SU-DHL-6 (cell line): ENCODE measurements around the gene NAT16.

Source experiments
- H2AFZ ChIP-seq: fragments of 200-600 bp; sonication (generic); 2 replicates; pipeline ENCODE4 v1.6.1; 2014; ENCODE audit warnings: low read depth, mild to moderate bottlenecking, moderate library complexity, mixed read lengths, antibody characterized with exemption, low read length; ENCODE audit not compliant: severe bottlenecking
- H3F3A ChIP-seq: fragments of 200-600 bp; shearing (Covaris generic); 2 replicates; pipeline ENCODE4 v1.6.0; 2016; ENCODE audit warnings: antibody characterized with exemption, mild to moderate bottlenecking; ENCODE audit not compliant: insufficient read depth
- H3K27ac ChIP-seq: fragments of 200-600 bp; sonication (generic); 2 replicates; pipeline ENCODE4 v1.5.1; 2016; ENCODE audit warnings: low read depth, mild to moderate bottlenecking, low read length, moderate library complexity, mixed read lengths
- H3K27me3 ChIP-seq: fragments of 200-600 bp; sonication (generic), shearing (Covaris generic); 2 replicates; pipeline ENCODE4 v1.6.0; 2014; ENCODE audit warnings: mild to moderate bottlenecking, low read length
- H3K36me3 ChIP-seq: fragments of 200-600 bp; sonication (generic); 2 replicates; pipeline ENCODE4 v1.6.1; 2014; ENCODE audit warnings: mild to moderate bottlenecking, low read length, mixed read lengths
- H3K4me2 ChIP-seq: fragments of 300-600, 200-600 bp; shearing (Covaris generic), sonication (generic); 2 replicates; pipeline ENCODE4 v1.6.0; 2014; ENCODE audit warnings: low read length, low read depth, mild to moderate bottlenecking; ENCODE audit not compliant: poor library complexity, severe bottlenecking
- H3K4me3 ChIP-seq: fragments of 200-600 bp; sonication (generic); 2 replicates; pipeline ENCODE4 v1.5.1; 2014; ENCODE audit warnings: antibody characterized with exemption, low read length, mild to moderate bottlenecking, mixed read lengths; ENCODE audit not compliant: insufficient read depth, poor library complexity, severe bottlenecking
- H3K79me2 ChIP-seq: fragments of 200-600 bp; sonication (generic); 2 replicates; pipeline ENCODE4 v1.6.1; 2014; ENCODE audit warnings: mild to moderate bottlenecking, low read length, moderate library complexity; ENCODE audit not compliant: insufficient read depth
- H3K9ac ChIP-seq: fragments of 200-600 bp; sonication (generic); 2 replicates; pipeline ENCODE4 v1.7.0; 2014; ENCODE audit warnings: mild to moderate bottlenecking, low read length
- H3K9me2 ChIP-seq: fragments of 200-600 bp; sonication (generic); replicated peaks from 2 replicates; pipeline ENCODE4 v1.6.1; 2014; ENCODE audit warnings: low read length; ENCODE audit not compliant: insufficient read depth
- H3K9me3 ChIP-seq: fragments of 200-600 bp; sonication (generic); 2 replicates; pipeline ENCODE4 v1.6.1; 2014; ENCODE audit warnings: low read length, mixed read lengths; ENCODE audit not compliant: insufficient read depth
- H4K20me1 ChIP-seq: fragments of 200-600 bp; sonication (generic); 2 replicates; pipeline ENCODE4 v1.6.1; 2014; ENCODE audit warnings: low read depth, mild to moderate bottlenecking, antibody characterized with exemption, low read length, moderate library complexity, mixed read lengths
- EZH2phosphoT487 ChIP-seq: fragments of 200-600 bp; sonication (generic), shearing (Covaris generic); conservative IDR thresholded peaks from 2 replicates; pipeline ENCODE4 v1.6.1; 2018; ENCODE audit warnings: mild to moderate bottlenecking, antibody characterized with exemption, low read length, moderate library complexity, mixed read lengths
- TF ChIP-seq, protein P1 (sequence below): fragments of 200-600 bp; sonication (generic); IDR thresholded peaks from one replicate; pipeline ENCODE4 v1.5.1; 2017; ENCODE audit warnings: antibody characterized with exemption, mild to moderate bottlenecking, low read length, moderate library complexity; ENCODE audit not compliant: insufficient read depth, poor library complexity, severe bottlenecking

Gene NAT16

DNA sequence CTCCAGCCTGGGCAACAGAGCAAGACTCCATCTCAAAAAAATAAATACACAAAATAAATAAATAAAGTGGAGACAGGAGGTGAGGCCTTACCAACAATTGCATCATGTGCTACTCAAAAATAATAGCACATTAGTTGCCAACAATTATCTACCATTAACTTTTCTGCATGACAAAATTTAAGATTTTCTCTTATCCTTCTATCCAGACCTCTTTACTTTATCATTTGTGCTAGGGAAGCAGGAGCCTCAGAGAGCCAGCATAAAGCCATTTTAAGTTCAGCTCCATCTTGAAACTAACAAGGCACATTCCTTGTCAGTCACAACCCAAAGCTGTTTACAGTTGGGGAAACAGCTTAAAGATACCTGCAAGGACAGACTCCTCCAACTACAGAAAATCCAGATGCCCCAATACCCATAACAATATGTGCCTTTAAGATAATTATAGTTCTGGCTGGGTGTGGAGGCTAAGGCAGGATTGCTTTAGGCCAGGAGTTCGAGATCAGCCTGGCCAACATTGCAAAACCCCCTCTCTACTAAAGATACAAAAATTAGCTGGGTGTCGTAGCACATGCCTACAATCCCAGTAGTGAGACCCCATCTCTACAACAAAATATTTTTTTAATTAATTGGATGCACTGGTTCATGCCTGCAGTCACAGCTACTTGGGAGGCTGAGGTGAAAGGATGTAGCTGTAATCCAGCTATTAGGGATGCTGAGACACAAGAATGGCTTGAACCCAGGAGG, 28.0 kb downstream of the NAT16 start:
- Histone ChIP-seq H3K4me3 (no peak overlapping the region), H4K20me1 (no peaks in the 10 kb centered on the region), H3K79me2 (no peaks in the 10 kb centered on the region), H3K9me3 (no peaks in the 10 kb centered on the region), H3K4me2 (no peak overlapping the region), H3K9ac (no peak overlapping the region), H2AFZ (no peak overlapping the region), H3K27ac (no peak overlapping the region), H3K27me3 (no peaks in the 10 kb centered on the region), H3F3A (0 out of 2 replicates have a peak, but pooled peaks cover 3% of the 10 kb centered on the region), H3K36me3 (no peaks in the 10 kb centered on the region), H3K9me2 (no peaks in the 10 kb centered on the region)
- no peak for TF ChIP-seq EZH2phosphoT487
- TF ChIP-seq, protein P1, sequence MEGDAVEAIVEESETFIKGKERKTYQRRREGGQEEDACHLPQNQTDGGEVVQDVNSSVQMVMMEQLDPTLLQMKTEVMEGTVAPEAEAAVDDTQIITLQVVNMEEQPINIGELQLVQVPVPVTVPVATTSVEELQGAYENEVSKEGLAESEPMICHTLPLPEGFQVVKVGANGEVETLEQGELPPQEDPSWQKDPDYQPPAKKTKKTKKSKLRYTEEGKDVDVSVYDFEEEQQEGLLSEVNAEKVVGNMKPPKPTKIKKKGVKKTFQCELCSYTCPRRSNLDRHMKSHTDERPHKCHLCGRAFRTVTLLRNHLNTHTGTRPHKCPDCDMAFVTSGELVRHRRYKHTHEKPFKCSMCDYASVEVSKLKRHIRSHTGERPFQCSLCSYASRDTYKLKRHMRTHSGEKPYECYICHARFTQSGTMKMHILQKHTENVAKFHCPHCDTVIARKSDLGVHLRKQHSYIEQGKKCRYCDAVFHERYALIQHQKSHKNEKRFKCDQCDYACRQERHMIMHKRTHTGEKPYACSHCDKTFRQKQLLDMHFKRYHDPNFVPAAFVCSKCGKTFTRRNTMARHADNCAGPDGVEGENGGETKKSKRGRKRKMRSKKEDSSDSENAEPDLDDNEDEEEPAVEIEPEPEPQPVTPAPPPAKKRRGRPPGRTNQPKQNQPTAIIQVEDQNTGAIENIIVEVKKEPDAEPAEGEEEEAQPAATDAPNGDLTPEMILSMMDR, result no peak

DNA sequence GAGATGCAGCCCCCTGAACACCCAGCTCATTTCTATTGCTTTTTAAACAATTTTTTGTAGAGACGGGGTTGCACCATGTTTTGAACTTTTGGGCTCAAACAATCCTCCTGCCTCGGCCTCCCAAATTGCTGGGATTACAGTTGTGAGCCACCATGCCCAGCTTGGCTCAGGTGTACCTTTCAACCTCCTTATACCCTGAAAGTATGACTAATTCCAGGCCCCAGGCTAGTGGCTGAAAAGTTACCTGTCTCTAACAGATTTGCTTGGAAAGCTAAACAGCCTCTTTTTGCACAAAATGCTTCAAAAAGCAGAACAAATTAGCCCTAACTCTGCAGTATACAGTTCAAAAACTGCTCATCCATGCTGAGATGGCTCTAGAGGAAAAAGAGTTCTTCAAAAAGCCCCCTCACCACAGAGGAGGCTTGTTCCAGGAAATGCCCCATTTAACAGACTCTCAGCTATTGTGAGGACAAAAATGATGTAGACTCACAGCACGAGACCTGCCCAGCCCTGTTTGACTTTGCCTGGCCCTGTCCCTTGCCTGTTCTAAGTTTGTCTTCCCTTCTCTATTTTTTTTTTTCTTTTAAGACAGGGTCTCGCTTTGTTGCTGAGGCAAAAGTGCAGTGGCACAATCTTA, 39.2 kb downstream of the NAT16 start:
- no peaks in the 10 kb centered on the region for H3K9me3 ChIP-seq
- TF ChIP-seq, protein P1, result no peak
- no peak for TF ChIP-seq EZH2phosphoT487
- H4K20me1 ChIP-seq, result no peaks in the 10 kb centered on the region
- no peaks in the 10 kb centered on the region for H3K79me2 ChIP-seq
- H3K27ac ChIP-seq, result no peak overlapping the region
- H3K9ac ChIP-seq, result no peak overlapping the region
- H3K27me3 ChIP-seq, result no peaks in the 10 kb centered on the region
- H3K4me2 ChIP-seq, result no peak overlapping the region
- no peaks in the 10 kb centered on the region for H3K9me2 ChIP-seq
- H2AFZ ChIP-seq, result no peak overlapping the region
- H3F3A ChIP-seq, result no peaks in the 10 kb centered on the region
- H3K36me3 ChIP-seq, result no peaks in the 10 kb centered on the region
- H3K4me3 ChIP-seq, result no peak overlapping the region

DNA sequence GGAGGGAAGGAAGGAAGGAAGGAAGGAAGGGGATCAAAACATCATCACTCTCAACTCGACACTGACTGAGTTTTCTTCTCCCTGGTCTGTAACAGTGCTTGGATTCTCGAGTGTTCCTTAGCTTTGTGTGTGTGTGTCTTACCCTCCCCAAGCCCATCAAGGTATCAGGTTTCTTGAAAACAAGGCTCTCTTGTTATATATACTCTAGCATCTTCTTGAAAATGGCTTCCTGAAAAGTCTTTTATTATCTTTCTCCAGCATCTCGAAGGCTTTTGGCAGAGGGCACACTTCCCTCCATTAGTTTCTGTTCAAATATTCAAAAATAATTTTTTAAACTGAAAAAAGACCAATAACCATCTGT, 39.8 kb downstream of the NAT16 start:
- H3K27me3 ChIP-seq, result no peaks in the 10 kb centered on the region
- no peaks in the 10 kb centered on the region for H3K36me3 ChIP-seq
- no peaks in the 10 kb centered on the region for H3K79me2 ChIP-seq
- no peaks in the 10 kb centered on the region for H3K9me2 ChIP-seq
- no peaks in the 10 kb centered on the region for H3K9me3 ChIP-seq
- no peak overlapping the region for H3K27ac ChIP-seq
- TF ChIP-seq, protein P1, result no peak
- no peak for TF ChIP-seq EZH2phosphoT487
- H2AFZ ChIP-seq, result no peak overlapping the region
- H3K4me2 ChIP-seq, result no peak overlapping the region
- H3K9ac ChIP-seq, result no peak overlapping the region
- no peaks in the 10 kb centered on the region for H3F3A ChIP-seq
- H4K20me1 ChIP-seq, result no peaks in the 10 kb centered on the region
- H3K4me3 ChIP-seq, result no peak overlapping the region
